Stimulated activated CD4-positive, alpha-beta T cell treated with anti-CD3 and anti-CD28 coated beads, Interleukin-4, amount 100 ng/mL, for 1 hour (primary cell): Measurements from ENCODE around the gene TMEM214.

ENCODE experiments used
- DNase-seq: peaks from one replicate; pipeline ENCODE4 v3.0.0-alpha.2; 2020

The TMEM214 gene, protein sequence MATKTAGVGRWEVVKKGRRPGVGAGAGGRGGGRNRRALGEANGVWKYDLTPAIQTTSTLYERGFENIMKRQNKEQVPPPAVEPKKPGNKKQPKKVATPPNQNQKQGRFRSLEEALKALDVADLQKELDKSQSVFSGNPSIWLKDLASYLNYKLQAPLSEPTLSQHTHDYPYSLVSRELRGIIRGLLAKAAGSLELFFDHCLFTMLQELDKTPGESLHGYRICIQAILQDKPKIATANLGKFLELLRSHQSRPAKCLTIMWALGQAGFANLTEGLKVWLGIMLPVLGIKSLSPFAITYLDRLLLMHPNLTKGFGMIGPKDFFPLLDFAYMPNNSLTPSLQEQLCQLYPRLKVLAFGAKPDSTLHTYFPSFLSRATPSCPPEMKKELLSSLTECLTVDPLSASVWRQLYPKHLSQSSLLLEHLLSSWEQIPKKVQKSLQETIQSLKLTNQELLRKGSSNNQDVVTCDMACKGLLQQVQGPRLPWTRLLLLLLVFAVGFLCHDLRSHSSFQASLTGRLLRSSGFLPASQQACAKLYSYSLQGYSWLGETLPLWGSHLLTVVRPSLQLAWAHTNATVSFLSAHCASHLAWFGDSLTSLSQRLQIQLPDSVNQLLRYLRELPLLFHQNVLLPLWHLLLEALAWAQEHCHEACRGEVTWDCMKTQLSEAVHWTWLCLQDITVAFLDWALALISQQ

DNA sequence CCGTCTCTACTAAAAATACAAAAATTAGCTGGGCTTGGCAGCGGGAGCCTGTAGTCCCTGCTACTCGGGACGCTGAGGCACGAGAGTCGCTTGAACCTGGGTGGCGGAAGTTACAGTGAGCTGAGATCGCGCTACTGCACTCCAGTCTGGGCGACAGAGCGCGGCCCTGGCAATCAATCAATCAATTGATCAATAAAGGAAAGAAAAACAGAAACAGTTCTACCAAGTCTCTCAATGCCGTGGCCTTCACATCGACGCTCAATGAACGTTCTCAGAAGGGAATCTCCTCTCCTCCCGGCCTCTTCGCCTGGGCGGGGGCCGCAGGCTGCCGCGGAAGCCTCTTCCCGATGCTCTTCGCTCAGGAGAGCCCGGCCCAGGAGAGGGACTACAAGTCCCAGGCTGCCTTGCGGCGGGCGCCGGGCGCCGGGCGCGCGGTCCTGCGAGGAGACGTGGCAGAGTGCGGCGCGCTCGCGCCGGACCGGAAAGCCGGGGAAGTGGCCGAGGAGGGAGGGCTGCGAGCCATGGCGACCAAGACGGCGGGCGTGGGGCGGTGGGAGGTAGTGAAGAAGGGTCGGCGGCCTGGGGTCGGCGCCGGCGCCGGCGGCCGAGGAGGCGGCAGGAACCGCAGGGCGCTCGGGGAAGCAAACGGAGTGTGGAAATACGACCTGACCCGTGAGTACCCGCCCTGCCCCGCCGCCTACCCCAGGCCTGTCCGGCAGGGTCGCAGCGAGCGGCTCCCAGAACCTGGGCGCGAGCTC, at the start of gene TMEM214:
TSS of gene TMEM214 (plus strand) at position 471 of the 758 bp plus-strand sequence. CDS start at position 522, 51 bp downstream.
- DNase-seq: peak; percentile 82

DNA sequence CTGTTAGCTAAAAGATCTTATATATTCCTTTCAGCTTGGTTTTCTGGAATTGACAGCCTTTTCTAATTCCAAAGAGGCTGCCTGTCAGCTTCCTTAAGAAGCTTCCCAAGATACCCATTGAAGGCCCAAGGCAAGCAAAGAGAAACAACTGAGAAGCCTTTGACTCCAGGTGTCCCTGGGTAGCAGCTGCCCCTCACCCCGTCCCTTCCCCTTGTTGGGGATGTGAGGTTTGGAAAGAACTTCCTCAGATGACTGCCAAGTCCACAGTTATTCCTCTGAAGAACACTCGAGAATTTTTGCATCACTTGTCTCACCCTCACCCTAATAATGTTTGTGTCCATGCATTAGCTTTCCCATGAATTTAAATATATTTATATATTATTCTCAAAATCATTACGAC, 49.0 kb upstream of the TMEM214 start:
- no peak for DNase-seq

DNA sequence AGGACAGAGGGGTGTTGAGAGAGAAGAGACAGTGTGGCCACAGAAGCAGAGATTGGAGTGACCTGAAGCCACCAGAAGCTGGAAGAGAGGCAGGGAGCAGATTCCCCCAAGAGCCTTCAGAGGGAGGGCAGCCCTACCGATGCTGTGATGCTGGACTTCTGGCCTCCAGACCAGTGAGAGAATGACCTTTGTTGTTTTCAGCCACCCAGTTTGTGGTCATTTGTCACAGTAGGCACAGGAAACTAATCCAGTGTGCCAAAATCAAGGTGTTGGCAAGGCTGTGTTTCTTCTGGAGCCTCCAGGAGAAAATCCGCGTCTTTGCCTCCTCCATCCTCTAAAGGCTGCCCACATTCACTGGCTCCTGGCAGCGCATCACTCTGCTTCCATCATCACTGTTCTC, 47.0 kb upstream of the TMEM214 start:
- DNase-seq: no peak

DNA sequence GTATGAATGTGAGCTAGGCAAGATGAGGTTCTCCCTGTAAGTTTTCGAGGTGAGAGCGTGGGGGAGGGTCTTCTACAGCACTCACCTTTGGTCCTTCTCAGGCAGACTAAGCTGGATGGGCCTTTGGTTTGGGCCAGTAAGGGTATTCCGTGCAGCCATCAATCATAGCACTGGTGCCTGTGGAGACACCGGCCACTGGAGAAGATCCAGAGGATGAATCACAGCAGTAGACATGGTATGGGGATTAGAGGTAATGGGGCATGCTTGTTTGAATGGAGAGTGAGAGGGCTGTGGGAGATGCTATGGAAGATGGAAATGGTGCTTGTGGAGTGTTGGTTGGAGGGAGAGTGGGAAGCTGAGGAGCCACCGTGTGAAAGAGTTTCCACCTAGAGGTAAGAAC, 46.2 kb upstream of the TMEM214 start:
- DNase-seq: no peak

DNA sequence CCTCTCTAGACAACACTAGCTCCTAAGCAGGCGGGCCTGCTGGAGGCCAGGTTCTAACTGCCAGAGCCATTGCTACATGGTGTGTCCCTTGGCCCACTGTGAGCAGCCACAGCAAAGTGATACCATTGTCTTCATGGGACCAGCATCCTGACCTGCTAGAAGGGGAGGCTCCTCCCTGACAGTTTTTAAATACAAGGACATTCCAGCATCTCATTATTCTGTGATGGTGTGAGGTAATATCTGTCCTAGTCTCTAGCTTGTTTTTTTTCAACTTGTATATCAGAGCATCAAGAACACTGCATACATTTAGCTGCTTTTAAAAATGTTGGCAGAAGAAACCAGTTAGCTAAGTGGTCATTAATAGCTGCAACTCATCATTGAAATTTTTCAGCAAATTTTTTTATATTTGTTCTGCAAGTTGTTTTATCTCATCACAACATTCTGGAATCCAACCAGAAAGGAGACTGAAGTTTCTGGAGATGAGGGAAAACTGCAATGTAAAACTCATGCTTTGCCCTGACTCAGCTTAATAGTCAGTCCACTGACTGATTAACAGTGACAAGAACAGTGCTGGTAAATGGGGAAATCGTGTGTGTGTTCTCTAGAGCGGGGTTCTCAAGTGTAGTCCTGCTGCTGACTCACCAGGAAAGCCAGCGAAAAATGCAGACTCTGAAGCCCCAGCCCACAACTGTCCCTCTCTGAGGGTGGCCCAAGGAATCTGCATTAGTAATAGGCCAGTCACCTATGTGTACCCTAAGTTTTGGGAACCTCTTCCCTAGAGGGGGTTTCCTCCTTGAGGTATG, 44.5 kb upstream of the TMEM214 start:
- no peak for DNase-seq

DNA sequence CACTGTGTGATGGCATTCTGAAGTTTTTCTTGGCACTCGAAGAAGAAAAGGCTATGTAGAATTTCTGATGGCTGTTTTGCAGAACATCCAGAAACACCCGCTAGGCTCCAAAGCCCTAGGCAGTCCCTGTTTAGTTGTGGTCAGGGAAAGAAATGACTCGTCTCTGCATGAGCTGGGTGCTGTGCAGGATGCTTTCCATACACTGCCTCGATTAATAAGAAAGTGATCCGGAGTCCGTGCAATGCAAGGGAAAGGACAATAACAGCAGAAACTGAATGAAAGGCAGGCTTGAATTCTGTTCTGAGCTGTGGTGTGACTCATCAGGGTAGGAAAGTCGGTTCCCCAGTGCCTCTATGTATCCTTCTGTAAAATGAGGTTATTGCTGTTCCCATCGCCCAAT, 43.6 kb upstream of the TMEM214 start:
- no peak for DNase-seq

DNA sequence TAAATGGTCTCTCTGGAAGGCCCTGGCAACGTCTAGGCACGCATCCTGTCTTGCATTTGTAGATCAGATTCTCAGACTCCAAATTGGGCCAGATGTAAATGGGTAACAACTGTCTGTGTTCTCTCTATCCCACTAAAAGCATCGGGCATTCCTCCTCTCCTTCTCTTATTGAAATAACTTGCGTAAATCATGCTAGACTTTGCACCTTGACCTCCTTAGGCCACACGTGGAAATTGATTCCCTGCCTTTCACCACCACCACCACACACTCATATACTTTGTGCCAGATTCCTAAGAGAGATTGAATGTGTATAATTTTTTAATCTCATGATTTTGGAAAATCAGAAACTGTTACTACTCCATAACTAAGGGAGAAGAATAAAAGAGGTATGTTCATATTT, 41.0 kb upstream of the TMEM214 start:
- DNase-seq: no peak

DNA sequence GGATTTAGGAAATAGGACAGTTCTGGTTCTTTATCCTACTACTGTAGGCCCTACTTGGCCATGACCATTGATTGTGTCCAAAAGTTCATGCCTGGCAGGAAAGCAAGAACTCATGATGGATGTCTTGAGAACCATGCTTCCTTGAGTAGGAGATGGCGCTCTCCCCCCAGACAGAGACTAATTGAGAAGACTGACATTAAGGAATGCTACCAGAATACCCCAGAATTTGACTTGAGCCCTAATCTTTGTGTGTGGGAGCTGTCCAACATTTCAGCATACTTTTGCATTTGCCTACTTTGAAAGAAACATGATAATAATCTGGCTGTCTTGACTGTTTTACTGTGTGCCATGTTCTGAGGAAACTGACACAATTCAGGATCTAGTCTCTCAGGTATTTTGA, 39.0 kb upstream of the TMEM214 start:
- DNase-seq: no peak

DNA sequence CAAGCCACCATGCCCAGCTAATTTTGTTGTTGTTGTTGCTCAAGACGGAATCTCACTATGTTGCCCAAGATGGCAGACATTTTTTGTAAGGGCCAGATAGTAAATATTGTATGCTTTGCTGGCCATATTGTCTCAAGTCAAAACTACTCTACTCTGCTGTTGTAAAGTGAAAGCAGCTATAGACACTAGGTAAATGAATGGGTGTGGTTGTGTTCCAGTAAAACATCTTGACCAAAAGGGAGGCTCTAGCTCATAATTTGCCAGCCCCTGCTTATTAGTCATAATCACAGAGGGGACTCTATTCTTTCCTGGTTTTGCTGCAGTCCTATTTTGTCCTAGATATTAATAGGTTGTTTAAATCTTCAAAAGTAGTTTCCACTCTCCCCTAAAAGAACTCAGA, 37.8 kb upstream of the TMEM214 start:
- no peak for DNase-seq

DNA sequence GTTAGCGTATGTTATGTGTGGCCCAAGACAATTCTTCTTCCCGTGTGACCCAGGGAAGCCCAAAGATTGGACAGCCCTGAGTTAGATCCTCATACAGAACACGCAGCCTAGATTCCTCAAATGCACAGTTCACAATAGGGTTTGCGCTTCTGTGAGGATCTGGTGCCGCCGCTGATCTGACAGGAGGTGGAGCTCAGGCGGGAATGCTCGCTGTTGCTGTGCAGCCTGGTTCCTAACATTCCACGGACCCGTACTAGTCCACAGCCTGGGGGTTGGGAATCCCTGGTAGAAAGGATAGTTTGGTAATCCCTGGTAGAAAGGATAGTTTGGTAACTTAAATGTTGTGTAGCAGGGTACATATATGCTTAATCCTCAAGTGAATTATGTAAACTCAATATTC, 35.4 kb upstream of the TMEM214 start:
- no peak for DNase-seq

DNA sequence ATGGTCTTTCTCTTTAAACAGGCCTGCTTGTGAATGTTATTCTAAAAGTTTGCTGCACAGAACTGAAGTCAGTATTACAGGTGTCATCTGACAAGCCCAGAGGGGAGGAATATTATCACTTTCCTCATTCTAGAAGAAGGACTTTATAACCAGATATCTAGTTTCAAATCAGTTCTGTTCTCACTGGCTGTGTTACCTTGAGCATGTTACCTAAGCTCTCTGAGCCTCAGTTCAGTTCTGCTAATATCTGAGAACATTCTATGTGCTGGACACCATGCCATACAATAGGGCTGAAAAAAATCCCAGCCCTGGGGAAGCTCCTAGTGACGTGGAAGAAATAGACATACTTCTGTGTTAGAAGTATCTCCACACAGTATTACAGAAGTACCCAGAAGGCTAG, 34.4 kb upstream of the TMEM214 start:
- no peak for DNase-seq

DNA sequence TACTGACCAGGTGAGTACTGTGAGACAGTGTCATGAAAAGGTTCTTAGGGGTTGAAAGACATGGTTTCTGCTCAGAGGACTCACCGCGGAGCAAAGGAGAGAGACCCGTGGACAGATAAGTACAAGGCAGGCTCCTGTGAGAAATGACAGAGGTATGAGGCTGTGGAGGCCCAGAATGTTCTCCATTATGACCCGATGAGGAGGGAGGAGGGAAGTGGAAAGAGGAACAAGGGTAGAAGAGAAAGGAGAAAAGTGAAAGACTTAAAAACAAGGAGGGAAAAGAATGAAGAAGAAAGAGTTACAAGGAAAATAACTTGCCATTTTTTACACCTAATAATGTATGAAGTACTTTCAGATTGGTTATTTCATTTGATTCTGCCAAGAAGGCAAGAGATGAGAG, 32.5 kb upstream of the TMEM214 start:
- DNase-seq: no peak

DNA sequence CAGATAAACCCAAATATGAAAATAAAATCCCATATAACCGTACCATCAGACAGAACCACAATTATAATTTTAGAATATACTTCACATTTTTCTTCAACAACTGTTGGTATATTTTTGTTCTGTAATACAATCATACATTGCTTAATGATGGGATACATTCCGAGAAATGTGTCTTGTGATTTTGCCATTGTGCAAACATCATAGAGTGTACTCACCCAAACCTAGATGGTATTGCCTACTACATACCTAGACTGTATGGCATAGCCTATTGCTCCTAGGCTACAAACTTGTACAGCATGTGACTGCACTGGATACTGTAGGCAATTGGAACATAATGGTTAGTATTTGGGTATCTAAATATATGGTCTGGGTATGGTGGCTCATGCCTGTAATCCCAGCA, 31.8 kb upstream of the TMEM214 start:
- DNase-seq: no peak

DNA sequence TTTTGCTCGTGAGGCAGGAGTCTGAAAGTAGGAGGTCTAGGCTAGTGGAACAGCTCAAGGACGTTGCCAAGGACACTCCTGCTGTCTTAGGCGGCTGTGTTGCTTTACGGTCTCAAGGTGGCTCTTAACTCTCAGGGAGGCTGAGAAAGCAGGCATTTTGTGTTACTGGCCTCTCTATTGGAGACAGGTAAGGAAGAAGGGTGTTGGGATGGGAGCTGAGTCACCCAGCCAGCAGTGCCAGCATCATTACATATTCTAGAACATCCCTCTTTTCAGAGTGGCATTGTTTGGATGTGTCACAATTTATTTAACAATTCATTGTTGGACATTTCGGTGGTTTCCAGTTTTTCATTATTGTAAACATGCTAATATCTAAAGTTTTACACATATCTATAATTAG, 30.8 kb upstream of the TMEM214 start:
- no peak for DNase-seq

DNA sequence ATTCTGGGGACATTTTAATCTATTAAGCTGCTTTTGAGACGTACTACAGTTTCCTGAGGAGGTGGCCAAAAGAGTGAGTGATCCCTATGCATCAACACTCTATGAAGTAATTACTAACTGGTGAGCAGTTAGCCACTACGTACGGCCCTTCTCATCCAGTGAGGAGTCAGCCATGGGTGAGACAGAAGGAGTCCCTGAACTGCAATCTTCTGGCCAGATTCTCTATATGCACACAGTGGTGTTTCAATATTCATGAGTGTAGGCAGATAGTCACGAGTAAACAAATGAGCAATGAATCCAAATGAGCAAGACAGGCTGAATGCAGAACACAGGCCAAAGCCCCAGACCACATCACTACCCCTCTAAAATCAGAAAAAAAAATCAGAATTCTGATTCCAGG, 29.8 kb upstream of the TMEM214 start:
- no peak for DNase-seq

DNA sequence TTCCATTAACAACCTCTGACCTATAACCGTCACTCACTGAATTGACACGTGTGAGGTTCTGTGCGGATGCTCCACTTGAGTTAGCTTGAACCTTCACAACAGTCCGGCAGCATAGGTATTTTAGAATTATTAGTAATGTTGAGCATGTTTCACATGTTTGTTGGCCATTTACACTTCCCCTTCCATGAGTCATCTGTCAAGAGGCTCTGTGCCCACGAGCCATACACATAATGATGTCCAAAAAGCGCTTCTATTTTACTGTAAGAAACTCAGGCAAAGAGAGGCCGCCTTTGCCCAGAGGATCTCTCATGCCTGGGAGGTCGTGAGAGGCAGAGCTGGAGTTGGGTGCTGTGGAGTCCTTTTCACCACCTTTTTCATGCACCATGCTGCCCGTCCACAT, 28.9 kb upstream of the TMEM214 start:
- DNase-seq: no peak

DNA sequence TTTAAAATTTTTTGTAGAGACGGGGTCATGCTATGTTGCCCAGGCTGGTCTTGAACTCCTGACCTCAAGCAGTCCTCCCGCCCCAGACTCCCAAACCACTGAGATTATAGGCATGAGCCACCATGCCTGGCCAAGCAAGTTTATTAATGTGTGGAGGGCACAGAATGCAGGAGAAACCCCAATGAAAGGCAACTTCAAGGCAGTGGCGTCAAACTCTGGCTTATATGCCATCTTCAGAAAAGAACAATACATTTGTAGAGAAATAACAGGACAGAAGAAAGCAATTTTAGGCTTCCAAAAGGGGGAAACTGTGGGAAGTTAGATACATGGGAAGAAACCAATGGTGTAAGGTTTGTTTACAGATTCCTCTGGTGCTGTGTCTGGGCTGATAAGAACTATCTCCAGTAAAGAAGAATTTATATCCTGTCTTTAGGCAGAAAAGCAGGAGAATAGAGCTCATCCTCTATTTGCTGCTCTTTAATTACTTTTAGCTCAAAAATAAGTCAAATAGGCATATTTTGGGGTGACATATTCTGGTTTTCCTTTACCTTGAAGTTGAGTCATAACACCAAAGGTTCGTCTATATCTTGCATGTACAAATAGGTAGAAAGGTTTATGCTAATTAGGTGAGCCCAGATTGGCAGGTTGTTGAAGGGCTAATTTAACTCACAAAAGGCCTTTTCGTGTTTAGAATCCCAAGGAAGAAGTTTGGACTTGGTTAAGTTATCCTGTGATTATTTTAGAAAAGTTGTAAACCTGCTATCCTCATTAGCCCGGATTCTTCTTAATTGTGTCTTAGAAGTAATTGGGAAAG, 26.0 kb upstream of the TMEM214 start:
- DNase-seq: no peak

DNA sequence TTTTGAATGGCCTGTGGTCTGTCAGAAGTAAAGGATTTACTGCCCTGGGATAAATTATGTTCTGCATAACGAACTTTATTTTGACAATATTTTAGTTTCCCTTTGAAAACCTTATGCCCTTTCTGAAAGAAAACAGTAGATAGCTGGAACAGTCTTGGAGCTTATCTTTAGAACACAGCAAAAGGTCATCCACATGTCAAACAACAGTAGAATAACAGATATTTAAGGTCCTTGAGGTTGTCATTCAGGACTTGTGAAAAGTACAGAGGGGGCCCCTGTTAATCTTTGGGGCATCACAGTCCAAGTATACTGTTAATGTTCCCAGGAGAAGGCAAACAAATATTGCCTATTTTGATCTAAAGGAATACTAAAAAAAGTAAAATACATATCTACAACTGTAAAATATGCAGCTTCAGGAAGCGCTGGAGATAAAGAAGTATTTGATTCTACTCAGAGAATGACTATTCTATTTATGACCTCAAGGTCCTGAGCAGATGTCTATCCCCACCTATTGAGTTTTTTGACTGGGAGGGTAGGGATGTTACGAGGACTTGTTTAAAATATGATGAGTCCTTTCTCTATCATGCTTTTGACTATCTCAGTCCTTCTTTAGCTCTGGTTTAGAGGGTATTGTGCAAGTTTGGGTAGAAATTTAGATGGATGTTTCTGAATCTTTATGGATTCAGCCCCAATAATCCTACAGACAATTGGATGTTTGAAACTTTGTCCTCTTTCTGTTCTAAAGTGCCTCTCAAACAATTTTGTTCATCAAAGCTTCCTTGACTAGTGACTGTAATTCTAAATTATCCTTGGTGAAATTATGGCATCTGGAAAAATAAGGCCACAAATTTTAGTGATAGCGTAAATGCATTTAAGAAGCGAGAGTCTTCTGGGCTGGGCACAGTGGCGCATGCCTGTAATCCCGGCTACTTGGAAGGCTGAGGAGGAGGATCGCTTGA, 25.1 kb upstream of the TMEM214 start:
- no peak for DNase-seq

DNA sequence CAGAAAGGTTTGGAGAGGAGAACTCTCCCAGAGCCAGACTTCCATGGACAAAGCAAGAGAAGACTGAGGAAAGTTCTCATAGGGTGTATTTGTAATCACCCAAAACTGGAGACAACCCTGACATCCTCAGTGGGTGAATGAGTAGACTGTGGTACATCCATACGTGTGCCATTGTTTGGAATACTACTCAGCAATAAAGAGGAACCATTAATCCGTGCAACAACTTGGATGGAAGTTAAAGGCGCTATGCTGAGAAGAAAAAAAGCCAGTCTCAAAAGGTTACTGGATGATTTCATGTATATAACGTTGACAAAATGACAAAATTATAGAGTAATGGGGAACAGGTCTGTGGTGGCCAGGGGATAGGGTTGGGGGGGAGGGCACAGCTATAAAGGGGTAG, 24.1 kb upstream of the TMEM214 start:
- no peak for DNase-seq

DNA sequence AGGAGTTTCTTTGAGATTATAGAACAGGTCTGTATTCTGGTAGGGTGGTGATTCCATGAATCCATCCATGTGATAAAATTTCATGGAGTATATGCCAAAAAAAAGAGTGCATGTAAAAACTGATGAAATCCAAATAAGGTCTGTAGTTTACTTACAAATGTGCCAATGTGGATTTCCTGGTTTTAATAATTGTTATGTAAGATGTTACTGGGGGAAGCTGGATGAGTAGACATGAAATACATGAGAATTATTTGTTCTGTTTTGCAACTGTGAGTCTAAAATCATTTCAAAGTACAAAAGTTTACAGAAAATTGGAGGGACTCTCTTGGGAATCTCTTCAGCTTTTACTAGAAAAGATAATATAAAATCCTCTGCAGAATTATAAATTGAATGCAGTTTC, 23.7 kb upstream of the TMEM214 start:
- no peak for DNase-seq

DNA sequence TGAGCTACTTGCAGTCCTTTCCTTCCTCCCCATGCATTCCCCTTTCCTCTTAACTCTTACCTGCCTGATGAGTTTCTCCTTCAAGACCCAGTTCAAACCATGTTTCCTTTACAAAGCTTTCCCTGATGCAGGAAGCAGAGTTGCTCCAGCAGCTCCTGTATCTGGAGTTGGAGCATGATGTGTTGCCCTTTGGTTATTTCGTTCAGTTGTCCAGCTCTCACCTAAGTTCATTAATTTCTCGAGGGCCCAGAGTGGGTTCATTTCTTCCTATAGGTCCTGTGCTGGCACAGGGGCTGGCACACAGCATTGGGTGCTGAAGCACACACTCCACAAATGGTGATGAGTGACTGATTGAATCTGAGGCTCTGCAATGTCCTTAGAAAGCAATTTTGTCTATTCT, 23.0 kb upstream of the TMEM214 start:
- no peak for DNase-seq
